Natural killer cell (primary cell): ENCODE data around the gene NPAS3. TPM values are rescaled to one million over a fixed set of nuclear protein-coding genes. Genes with fewer than 3 reads are reported as not detected.

ENCODE experiments used
- ATAC-seq, 3 donors: fragments of 150-1000 bp in 2 of 3; fragments of 200-7000 bp in 1 of 3; cut with Tn5 transposase; 1 replicate in 1 of 3; 2 replicates in 2 of 3; pipeline ENCODE4 v1.10.0; 2021; ENCODE audit warnings: mild to moderate bottlenecking in 2 of 3, moderate library complexity in 2 of 3
- DNase-seq, 2 donors: peaks; one replicate each; pipeline versions ENCODE4 v3.0.0 to v3.0.0-alpha.2; 2013 to 2021; ENCODE audit warnings: mixed read lengths in 1 of 2
- H3K27ac ChIP-seq: one replicate; pipeline ENCODE4 v1.5.1; 2013; ENCODE audit warnings: mild to moderate bottlenecking, low read length
- H3K27me3 ChIP-seq: one replicate; pipeline ENCODE4 v1.6.1; 2013; ENCODE audit warnings: low read length; ENCODE audit not compliant: control insufficient read depth, insufficient read depth
- H3K36me3 ChIP-seq: one replicate; pipeline ENCODE4 v1.6.1; 2013; ENCODE audit warnings: low read length; ENCODE audit not compliant: control insufficient read depth, insufficient read depth
- H3K4me1 ChIP-seq: one replicate; pipeline ENCODE4 v1.6.1; 2013; ENCODE audit warnings: low read length; ENCODE audit not compliant: control insufficient read depth, insufficient read depth
- H3K4me3 ChIP-seq: one replicate; pipeline ENCODE4 v1.5.1; 2013; ENCODE audit warnings: low read length
- H3K9me3 ChIP-seq: one replicate; pipeline ENCODE4 v1.6.1; 2013; ENCODE audit warnings: low read length; ENCODE audit not compliant: control insufficient read depth, insufficient read depth
- H3K27ac Mint-ChIP-seq, 2 donors: one replicate each; pipeline ENCODE4 v1.8.0; 2022; ENCODE audit warnings: mild to moderate bottlenecking in 2 of 2, mixed read lengths in 2 of 2, moderate library complexity in 1 of 2
- H3K27me3 Mint-ChIP-seq, 2 donors: one replicate each; pipeline ENCODE4 v1.8.0; 2022; ENCODE audit warnings: low read depth in 2 of 2, mixed read lengths in 2 of 2
- H3K36me3 Mint-ChIP-seq: one replicate; pipeline ENCODE4 v1.8.0; 2022; ENCODE audit warnings: mixed read lengths
- H3K4me1 Mint-ChIP-seq, 2 donors: one replicate each; pipeline ENCODE4 v1.8.0; 2022; ENCODE audit warnings: mixed read lengths in 2 of 2
- H3K4me3 Mint-ChIP-seq: one replicate; pipeline ENCODE4 v1.8.0; 2022; ENCODE audit warnings: mild to moderate bottlenecking, moderate library complexity, mixed read lengths
- H3K9me3 Mint-ChIP-seq, 2 donors: one replicate each; pipeline ENCODE4 v1.8.0; 2022; ENCODE audit warnings: mixed read lengths in 2 of 2
- WGBS: methylation state at CpG from one replicate; pipeline ENCODE4 v1.1.7; 2013; ENCODE audit warnings: missing lambda C conversion rate; ENCODE audit not compliant: insufficient coverage; 5-methylcytosine and 5-hydroxymethylcytosine counted together
- intact Hi-C: fragments of 100-400 bp; cut with micrococcal nuclease; formaldehyde crosslinking; loops from one replicate; pipeline ENCODE4 v1.14.2; 2022
- total RNA-seq, 4 donors: library from RNA; stranded (reverse); fragments of 120-200 nt in 1 of 4; gene quantifications; one replicate each; pipeline versions ENCODE4 v1.2.3 to v1.2.4, GENCODE V29; 2013 to 2022
- TF ChIP-seq, protein P1 (sequence below): fragments of 200-600 bp; IDR thresholded peaks from one replicate; pipeline ENCODE4 v1.8.0; 2022; ENCODE audit warnings: antibody characterized with exemption

Gene NPAS3
- total RNA-seq, 3 donors from 2014 or later (not counting 1 experiment from before 2014, with no cell fraction given): not detected

- Histone ChIP-seq H3K4me3 (no peak overlapping the region), H3K36me3 (no peaks in the 10 kb centered on the region), H3K27me3 (no peaks in the 10 kb centered on the region), H3K9me3 (no peaks in the 10 kb centered on the region), H3K27ac (no peak overlapping the region), H3K4me1 (no peaks in the 10 kb centered on the region)
- Mint-ChIP-seq H3K4me1 (no peaks in the 10 kb centered on the region), H3K27me3 (no peaks in the 10 kb centered on the region), H3K4me3 (no peak overlapping the region), H3K9me3 (no peaks in the 10 kb centered on the region), H3K27ac (no peak overlapping the region), H3K36me3 (no peaks in the 10 kb centered on the region)
- WGBS: 98% methylated on average over 3 of the region's 3 CpGs
- no peak for ATAC-seq
- TF ChIP-seq, protein P1, sequence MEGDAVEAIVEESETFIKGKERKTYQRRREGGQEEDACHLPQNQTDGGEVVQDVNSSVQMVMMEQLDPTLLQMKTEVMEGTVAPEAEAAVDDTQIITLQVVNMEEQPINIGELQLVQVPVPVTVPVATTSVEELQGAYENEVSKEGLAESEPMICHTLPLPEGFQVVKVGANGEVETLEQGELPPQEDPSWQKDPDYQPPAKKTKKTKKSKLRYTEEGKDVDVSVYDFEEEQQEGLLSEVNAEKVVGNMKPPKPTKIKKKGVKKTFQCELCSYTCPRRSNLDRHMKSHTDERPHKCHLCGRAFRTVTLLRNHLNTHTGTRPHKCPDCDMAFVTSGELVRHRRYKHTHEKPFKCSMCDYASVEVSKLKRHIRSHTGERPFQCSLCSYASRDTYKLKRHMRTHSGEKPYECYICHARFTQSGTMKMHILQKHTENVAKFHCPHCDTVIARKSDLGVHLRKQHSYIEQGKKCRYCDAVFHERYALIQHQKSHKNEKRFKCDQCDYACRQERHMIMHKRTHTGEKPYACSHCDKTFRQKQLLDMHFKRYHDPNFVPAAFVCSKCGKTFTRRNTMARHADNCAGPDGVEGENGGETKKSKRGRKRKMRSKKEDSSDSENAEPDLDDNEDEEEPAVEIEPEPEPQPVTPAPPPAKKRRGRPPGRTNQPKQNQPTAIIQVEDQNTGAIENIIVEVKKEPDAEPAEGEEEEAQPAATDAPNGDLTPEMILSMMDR: no peak
- no peak for DNase-seq
- intact Hi-C loops: no loop called here
These were observed 798.3 kb downstream of the NPAS3 start for GRCh38 chr14:33736979-33737378.

GRCh38 chr14:33737446-33737845, 798.8 kb downstream of the NPAS3 start:
- no peaks in the 10 kb centered on the region for H3K36me3 ChIP-seq
- no peaks in the 10 kb centered on the region for H3K27me3 ChIP-seq
- Mint-ChIP-seq H3K27me3 (no peaks in the 10 kb centered on the region), H3K36me3 (no peaks in the 10 kb centered on the region), H3K4me3 (no peak overlapping the region), H3K4me1 (no peaks in the 10 kb centered on the region), H3K9me3 (no peaks in the 10 kb centered on the region), H3K27ac (no peak overlapping the region)
- 91% methylated on average over 2 of the region's 2 CpGs for WGBS
- no peak overlapping the region for H3K4me3 ChIP-seq
- ATAC-seq (no peak), DNase-seq (no peak)
- no peak overlapping the region for H3K27ac ChIP-seq
- no peaks in the 10 kb centered on the region for H3K4me1 ChIP-seq
- intact Hi-C loops: no loop called here
- TF ChIP-seq, protein P1: no peak
- no peaks in the 10 kb centered on the region for H3K9me3 ChIP-seq

DNA sequence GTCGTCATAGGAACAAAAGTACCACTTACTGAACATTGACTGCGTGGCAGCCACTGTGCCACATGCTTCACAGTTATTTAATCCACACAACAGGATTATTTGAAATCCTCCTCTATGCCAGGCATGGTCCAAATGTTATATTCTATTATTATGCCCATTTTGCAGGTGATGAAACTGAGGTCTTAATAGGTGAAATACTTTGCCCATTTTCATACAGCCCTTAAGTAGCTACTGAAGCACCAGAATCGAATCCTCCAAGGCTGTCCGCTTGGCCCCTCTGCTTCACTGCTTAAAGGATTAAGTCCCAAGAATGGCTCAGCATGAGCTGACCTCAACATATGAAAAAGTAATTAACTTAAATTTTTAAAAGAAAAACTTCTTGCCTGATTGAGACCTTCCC, 799.4 kb downstream of the NPAS3 start:
- no peaks in the 10 kb centered on the region for H3K9me3 Mint-ChIP-seq
- Histone ChIP-seq H3K9me3 (no peaks in the 10 kb centered on the region), H3K27ac (no peak overlapping the region), H3K4me3 (no peak overlapping the region), H3K36me3 (no peaks in the 10 kb centered on the region), H3K27me3 (no peaks in the 10 kb centered on the region), H3K4me1 (no peaks in the 10 kb centered on the region)
- H3K4me3 Mint-ChIP-seq: no peak overlapping the region
- intact Hi-C loops: no loop called here
- TF ChIP-seq, protein P1: no peak
- H3K4me1 Mint-ChIP-seq: no peaks in the 10 kb centered on the region
- no peak for DNase-seq
- WGBS: 93% methylated on average over 4 of the region's 4 CpGs
- no peak overlapping the region for H3K27ac Mint-ChIP-seq
- ATAC-seq: no peak
- H3K27me3 Mint-ChIP-seq: no peaks in the 10 kb centered on the region
- H3K36me3 Mint-ChIP-seq: no peaks in the 10 kb centered on the region

- Mint-ChIP-seq H3K27ac (no peak overlapping the region), H3K9me3 (no peaks in the 10 kb centered on the region), H3K27me3 (no peaks in the 10 kb centered on the region), H3K4me3 (no peak overlapping the region), H3K36me3 (no peaks in the 10 kb centered on the region), H3K4me1 (no peaks in the 10 kb centered on the region)
- no peak for ATAC-seq
- no peak overlapping the region for H3K27ac ChIP-seq
- H3K9me3 ChIP-seq: no peaks in the 10 kb centered on the region
- no peak overlapping the region for H3K4me3 ChIP-seq
- intact Hi-C loops: no loop called here
- 94% methylated on average over 3 of the region's 3 CpGs for WGBS
- TF ChIP-seq, protein P1: no peak
- H3K4me1 ChIP-seq: no peaks in the 10 kb centered on the region
- DNase-seq: no peak
- H3K27me3 ChIP-seq: no peaks in the 10 kb centered on the region
- no peaks in the 10 kb centered on the region for H3K36me3 ChIP-seq
These were observed 799.8 kb downstream of the NPAS3 start for GRCh38 chr14:33738491-33738890.
